ENCODE data around the gene UBE2Q1.

Gene UBE2Q1

DNA sequence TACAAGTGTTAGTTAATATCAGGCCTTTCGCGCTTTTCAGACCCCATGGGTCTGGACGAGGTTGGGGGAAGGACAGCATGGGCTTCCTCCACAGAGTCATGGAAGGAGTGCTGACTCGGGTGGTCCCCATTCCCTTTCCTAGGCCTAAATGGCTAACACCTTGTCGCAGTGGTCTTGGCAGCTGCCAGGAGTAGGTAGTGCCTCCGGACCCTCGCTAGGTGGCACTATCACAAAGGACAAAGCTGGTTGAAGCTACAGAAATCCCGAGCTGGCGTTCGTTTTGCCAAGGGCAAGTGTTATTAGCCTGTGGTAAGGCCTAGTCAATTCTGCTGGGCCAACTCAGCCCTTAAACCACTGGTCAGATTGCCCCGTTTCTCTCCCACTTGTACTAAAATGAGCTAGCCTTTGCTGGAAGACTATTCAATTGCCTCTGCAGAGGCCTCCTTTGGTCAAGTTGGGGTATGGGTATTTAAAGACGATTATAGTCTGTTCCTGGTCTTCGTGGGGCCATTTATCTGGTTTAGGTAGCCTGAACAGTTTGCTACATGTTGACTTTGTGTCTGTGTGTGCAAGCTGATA, 1.1 kb upstream of the UBE2Q1 start:
- TF ChIP-seq, protein P1, sequence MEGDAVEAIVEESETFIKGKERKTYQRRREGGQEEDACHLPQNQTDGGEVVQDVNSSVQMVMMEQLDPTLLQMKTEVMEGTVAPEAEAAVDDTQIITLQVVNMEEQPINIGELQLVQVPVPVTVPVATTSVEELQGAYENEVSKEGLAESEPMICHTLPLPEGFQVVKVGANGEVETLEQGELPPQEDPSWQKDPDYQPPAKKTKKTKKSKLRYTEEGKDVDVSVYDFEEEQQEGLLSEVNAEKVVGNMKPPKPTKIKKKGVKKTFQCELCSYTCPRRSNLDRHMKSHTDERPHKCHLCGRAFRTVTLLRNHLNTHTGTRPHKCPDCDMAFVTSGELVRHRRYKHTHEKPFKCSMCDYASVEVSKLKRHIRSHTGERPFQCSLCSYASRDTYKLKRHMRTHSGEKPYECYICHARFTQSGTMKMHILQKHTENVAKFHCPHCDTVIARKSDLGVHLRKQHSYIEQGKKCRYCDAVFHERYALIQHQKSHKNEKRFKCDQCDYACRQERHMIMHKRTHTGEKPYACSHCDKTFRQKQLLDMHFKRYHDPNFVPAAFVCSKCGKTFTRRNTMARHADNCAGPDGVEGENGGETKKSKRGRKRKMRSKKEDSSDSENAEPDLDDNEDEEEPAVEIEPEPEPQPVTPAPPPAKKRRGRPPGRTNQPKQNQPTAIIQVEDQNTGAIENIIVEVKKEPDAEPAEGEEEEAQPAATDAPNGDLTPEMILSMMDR (IDR thresholded peaks at IDR 0.05; ENCODE audit: low read length, missing control alignments), result peak; percentile 97
- peak overlapping the region; percentile 94 for H3K4me3 ChIP-seq (replicated peaks; ENCODE audit: low read depth, low read length)
- DNase-seq (ENCODE audit: low read depth), result peak; percentile 96

DNA sequence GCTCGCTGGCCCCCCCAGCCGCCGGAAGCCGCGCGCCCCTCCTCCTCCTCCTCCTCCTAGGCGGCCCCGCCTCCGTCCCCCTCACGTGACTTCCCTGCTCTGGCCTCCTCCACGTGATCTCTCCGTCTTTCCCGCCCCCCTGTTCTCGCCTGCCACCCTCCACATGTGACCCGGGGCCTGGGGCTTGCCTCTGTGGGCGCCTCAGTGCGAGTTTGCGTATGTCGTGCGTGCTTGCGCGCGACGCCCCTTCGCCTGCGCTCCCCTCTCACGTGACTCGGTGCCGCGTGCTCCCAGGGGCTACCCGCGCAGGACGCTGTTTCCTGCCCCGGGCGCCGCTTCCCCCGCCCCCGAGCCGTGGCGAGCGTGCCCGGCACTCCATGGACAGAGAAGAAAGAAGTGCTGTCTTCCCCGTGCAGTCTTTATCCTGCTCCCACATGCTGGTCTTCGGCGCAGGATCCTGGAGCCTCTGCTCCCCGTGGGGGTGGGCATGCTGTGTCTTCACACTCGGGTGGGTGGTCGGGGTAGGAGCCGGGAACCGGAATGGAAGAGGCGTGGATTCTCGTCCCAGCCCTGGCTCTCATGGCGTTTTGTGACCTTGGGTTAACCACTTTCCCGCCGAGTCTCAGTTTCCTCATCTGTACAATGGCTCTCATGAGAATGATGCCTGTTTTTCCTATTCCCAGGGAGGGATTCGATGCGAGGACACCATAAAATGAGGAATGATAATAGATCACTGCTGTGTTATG, 431 bp upstream of the UBE2Q1 start:
- peak; percentile 99 for DNase-seq (ENCODE audit: low read depth)
- TF ChIP-seq, protein P1 (IDR thresholded peaks at IDR 0.05; ENCODE audit: low read length, missing control alignments), result no peak
- H3K4me3 ChIP-seq (replicated peaks; ENCODE audit: low read depth, low read length), result peak overlapping the region; percentile 94

DNA sequence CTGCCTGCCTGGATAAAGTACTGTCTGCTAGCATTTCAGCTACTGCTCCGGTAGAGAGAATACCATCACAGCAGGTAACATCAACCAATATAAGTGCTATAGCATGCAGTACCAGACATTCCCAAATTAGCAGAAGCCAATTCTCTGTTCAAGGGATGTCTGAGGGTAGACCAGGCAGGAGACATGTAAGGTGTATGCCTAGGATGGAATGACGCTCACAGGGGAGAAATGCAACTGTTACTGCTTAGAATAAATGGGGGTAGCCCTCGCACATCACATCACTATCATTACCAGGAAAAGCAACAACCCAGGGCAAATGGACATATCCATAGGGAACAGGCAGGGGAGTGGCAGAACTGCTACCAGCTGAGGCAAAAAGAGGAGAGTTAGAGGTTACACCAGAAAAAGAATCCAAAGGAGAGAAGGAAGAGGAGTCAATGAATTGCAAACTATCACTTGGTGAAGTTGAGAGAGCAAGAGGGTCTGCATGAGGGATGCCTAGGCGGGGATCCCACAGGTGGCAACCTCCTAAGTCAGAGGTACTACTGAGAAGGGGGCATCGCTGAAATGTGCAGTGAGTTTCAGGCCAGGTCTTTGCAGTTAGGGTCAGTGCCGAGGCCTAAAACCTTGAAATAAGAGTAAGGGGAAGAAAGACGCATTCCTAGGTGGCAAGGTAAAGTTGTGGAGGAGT, 1.1 kb downstream of the UBE2Q1 start:
- TF ChIP-seq, protein P1 (IDR thresholded peaks at IDR 0.05; ENCODE audit: low read length, missing control alignments), result no peak
- peak overlapping the region; percentile 94 for H3K4me3 ChIP-seq (replicated peaks; ENCODE audit: low read depth, low read length)
- no peak for DNase-seq (ENCODE audit: low read depth)

DNA sequence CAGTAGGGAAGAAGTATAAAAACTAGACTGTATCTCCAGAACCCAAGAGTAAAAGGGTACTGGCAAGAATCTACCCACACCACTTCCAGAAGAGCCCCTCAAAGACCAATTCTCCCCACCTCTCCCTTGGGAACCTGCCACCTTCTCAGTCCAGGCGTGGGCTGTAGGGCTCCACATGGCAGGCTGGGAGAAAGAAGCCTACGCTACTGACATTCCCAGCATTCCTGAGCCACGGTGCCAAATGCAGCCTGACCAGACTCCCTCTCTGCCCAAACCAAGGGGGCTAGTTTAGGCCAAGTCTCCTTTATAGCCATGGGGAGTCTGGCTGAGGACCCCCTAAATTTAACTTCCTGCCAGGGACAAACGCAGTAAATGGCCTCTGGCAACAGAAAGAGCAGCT, 2.0 kb downstream of the UBE2Q1 start:
- TF ChIP-seq, protein P1 (IDR thresholded peaks at IDR 0.05; ENCODE audit: low read length, missing control alignments), result no peak
- peak overlapping the region; percentile 94 for H3K4me3 ChIP-seq (replicated peaks; ENCODE audit: low read depth, low read length)
- peak; percentile 62 for DNase-seq (ENCODE audit: low read depth)

DNA sequence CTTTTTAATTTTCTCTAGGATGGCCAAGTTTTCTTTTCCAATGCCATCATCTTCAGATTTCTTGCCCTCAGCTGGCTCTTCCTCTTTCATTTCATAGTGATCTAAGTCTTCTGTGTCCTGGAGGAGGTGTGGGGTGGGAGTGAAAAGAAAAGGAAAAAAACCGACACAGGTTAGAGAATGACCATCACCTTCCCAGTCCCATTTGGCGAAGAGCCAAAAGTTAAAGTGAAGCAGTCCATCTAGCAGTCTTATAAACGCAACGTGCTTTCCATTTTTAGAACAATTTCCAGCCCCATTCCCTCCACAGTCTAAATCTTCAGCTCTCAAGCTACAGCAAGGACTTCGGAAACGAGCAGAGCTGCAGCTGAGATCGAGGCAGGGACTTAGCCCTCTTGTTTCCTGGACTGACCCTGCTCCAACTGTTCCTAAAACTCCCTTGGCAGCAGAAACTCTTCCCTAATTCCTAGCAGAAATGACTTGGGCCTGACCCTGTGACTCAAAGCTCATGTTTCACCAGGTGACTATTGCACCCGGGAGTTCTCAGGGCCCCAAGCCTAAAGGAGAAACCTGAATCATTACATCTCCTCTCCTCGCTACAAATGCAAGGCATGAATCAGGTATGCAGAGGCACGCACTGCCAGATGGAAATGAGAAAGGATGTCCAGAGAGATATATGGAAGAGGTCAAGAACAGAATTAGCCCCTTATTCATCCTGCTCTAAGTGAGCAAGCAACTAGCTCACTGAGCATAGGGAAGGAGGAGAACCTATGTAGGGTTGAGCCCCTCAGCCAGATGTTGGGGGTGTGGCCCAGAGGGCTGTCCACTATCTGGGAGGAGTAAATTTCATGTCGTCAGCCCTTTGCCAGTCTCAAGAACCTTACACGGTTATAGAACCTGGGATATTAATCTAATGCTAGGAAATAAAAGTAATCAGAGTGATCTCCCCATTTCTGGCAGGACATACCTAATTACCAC, 5.1 kb downstream of the UBE2Q1 start:
- TF ChIP-seq, protein P1 (IDR thresholded peaks at IDR 0.05; ENCODE audit: low read length, missing control alignments), result no peak
- DNase-seq (ENCODE audit: low read depth), result no peak
- no peak overlapping the region for H3K4me3 ChIP-seq (replicated peaks; ENCODE audit: low read depth, low read length)

DNA sequence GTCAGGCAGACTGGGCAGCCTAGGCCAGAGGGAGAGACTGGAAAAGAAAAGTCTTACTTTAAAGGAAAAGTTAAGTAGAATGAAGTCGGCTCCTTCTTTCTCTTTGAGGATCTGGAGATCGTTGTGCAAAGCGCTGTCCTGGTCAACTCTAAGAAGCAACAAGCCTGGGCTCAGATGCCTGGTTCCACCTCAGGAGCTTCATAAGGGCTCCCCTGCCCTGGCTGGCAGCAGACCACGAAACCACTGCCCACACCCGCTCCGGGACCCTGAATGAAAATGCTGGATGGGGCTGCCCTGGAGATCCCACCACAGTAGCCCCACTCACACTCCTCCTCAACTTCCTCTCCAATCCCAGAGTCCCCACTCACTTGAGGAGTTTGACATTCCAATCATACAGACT, 6.4 kb downstream of the UBE2Q1 start:
- TF ChIP-seq, protein P1 (IDR thresholded peaks at IDR 0.05; ENCODE audit: low read length, missing control alignments), result no peak
- no peak overlapping the region for H3K4me3 ChIP-seq (replicated peaks; ENCODE audit: low read depth, low read length)
- DNase-seq (ENCODE audit: low read depth), result no peak

All from fibroblast of pulmonary artery (primary cell).